Activated CD4-positive, alpha-beta T cell treated with anti-CD3 and anti-CD28 coated beads, Interleukin-2, amount 50 U/mL, for 24 hours (primary cell): ENCODE results near the gene CCT7.
"Not testable (repeated sequence)": the region's sequence is repeated elsewhere in the genome, so short reads cannot be mapped to it uniquely, and the experiment has no call there.

ENCODE experiments used
- DNase-seq, 2 donors: peaks; one replicate each; pipeline ENCODE4 v3.0.0-alpha.2; 2020; ENCODE audit warnings: low read depth in 1 of 2, low spot score in 1 of 2

The CCT7 gene

DNA sequence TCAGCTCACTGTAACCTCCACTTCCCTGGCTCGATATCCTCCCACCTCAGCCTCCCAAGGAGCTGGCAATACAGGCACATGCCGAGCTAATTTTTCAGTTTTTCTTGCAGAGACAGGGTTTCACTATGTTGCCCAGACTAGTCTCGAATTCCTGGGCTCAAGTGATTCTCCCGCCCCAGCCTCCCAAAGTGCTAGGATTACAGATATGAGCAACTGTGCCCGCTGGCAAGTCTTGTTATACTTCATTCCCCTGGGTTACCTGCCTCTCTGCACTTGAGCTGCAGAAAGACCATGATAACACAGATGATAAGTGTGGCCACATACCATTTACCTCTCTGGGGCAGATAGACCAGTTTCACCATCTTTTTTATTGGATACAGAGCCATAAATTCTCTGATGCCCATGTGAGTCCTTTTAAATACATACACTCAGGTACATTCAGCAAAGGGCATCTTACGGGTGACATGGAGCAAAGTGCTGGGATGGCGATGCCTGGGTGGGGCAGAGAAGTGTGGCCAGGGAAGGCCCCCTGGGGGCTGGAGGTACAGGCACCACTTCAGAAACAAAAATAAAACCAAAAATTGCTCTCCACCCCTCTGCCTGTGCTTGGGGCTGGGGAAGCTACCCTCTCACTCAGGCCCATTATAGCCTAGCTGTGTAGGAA is 20.4 kb downstream of the CCT7 start:
- DNase-seq: no peak

DNA sequence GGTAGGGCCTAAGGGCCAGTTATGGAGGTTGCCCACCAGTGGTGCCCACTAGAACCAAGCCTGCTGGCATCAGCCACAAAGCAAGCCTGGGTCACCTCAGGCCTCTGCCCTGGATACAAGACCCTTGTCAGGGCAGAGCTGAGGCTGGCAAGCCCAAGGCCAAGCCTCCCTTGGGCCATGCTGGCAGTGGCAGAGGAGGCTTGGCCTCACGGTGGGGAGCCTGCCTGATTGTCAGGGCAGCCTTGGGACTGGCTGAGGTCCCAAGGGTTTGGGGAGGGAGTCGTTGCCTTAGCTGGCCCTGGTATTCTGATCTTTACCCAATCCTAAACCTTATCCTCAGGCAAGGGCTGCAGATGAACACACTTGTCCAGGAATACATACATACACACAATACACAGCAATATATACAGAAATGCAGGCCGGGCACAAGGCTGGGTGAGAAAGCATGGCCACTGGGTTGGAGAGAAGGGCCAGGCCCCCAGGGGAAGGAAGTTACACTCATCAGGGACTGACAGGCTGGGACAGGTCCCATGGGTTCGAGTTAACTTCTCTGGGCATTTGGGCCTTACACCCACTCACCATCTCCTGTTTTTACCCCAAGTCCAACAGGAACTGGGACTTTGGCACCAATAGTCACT is 21.0 kb downstream of the CCT7 start:
- DNase-seq: no peak

DNA sequence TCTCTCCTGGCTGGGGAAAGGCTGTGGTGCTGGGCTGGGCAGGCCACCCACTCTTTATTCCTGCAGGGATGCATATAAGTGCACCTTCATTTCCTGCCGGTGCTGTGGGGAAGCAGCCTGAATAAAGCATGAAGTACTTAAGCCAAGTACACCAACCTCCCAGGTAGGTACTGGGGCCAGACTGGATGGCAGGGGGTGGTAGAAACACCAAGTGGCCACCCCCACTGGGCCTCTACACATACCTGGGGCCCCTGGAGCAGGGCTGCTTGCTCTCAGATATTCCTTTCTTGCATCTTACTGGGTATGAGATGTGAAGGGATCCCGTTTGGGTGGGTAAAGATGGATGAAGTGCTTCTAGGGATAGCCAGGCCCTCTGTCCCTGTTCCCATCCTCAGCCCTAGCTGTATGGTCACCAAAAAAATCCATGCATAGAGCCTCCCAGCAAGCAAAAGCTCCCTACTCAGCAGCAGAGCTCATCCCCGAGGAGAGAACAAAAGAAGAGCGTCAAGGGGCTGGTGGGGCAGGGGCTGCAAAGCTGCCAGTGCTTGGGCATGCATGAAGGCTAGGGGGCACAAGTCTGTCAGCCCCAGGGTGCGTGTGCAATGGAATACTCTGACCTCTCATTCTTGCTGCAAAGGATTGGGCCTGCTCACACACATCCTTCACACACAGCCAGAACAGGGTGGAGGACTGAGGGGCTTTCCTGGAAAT is 22.0 kb downstream of the CCT7 start:
- DNase-seq: no peak

DNA sequence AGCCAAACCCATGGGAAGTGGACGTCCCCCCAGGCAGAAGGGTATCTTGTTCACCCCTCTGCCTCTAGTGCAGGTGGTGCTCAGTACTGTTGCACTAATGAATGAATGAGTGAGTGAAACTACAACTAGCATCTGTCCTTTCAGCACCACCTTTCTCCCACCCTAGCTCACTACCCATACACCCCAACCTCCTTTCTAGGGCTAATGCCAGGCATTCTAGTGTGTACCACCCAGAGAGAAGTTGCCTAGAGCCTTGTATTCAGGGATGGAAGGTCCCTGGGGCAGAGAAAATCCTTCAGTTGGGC is 22.5 kb downstream of the CCT7 start:
- DNase-seq: no peak

DNA sequence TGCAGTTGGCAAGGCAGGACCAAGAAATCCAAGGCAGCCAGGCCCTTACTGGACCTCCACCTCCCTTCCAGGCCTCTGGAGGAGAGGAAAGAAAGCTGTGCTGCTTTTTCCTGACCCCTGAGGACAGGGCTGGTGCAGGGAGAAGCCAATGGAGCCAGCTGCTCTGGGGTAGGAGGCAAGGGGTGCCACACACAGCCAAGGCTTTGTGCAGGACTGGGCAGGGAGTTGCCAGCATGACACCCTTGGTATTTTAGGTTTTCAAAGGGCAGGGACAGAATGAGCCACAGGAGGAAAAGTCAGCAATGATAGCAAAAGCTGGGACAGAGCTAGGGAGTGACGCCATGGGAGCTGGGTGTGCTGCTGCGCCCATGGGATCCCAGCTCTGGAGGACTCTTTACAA is 22.9 kb downstream of the CCT7 start:
- DNase-seq: no peak

DNA sequence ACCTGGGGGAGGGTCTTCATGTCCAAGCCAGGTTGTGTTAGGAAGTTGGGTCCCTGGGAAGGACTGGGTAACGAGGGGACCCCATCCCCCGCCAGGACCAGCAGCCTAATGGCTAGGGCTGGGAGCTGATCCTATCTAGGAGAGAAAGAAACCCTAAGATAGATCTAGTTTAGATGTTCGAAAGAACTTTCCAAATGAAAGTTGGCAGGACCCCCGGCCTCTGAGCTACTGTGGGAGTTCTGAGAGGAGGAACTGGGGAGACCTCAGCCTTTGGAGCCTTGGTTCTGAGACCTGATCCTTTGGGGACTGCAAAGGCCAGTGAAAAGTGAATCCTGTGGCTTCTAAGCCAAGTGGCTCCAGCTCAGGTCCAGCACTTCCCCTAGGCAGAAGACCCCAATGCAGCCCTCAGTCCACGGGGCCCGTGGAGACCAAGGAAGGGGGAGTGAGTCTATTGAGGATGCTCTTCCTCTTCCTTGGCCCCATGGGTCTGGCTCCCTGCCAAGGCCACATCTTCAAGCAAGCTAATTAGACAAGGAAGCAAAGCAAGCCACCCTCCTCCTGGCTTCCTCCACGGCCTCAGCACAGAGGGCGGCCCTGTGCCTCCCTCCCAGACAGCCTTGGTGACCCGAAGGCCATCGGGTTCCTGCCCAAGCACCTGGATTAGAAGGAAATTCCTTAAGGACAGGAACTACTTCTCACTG is 23.5 kb downstream of the CCT7 start:
- DNase-seq: no peak

DNA sequence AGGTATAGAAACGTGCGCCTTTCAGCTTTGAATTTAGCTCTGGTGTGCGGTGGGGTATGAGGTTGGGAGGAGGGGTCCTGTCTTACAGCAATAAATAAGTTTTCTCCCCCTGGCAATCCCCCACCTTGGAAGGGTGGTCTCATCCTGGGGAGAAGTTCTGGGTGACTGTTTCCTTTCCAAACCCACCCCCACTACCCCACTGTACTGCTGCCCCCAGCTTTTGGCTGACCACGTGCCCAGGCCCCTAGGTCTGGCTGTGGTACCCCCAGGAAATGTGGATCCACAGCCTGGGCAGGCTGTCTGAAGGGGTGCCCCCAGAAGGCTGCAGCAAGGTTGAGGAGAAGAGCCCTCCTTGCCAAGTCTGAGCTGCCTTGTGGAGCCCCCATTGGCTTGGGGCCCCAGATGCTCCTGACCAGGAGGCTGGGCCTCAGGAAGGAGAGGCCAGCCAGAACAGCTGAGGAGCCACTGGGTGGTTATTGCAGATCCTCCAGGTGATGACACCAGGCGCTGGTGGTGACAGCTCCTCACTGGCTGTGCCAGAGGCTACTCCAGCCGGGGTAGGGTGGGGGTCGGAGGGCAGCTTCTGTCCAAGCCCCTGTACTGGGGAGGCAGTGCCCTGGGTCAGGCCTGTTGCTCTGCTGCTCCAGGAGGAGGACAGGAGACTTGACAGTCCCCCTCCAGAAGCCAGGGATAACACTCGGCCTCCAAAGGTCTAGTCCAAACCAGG is 24.2 kb downstream of the CCT7 start:
- no peak for DNase-seq

DNA sequence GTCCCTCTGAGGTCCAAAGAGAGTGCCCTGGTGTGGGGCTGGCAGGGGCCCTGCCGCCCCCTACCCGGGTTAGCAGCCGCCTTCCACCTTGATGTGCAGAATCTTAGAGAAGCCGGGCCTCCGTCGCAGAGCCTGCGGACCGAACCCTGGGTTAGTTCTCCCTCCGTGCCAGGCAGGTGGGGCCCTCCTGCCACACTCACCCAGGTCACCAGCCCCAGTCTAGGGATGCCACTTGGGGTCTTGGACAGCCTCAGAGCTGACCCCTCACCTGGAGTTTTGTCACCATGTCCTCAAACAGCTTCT is 24.8 kb downstream of the CCT7 start:
- DNase-seq: no peak

DNA sequence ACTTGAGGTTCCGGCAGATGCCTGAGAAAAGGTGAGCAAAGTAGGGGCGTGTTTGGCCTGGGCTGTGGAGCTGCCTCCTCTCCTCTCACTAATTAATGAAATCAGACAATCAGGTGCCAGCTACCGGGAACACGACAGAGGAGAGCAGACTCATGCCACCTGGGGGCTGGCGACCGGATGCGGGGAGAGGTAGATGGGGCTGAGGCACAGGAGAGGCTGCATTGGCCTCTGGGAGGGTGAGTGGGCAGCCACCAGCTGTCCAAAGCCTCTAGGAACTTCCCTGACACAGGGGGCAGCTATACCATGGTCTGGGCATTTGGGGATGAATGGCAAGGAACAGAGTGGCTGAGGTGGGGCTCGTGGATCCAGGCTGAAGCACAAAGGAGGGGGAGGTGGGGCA is 25.2 kb downstream of the CCT7 start:
- no peak for DNase-seq

DNA sequence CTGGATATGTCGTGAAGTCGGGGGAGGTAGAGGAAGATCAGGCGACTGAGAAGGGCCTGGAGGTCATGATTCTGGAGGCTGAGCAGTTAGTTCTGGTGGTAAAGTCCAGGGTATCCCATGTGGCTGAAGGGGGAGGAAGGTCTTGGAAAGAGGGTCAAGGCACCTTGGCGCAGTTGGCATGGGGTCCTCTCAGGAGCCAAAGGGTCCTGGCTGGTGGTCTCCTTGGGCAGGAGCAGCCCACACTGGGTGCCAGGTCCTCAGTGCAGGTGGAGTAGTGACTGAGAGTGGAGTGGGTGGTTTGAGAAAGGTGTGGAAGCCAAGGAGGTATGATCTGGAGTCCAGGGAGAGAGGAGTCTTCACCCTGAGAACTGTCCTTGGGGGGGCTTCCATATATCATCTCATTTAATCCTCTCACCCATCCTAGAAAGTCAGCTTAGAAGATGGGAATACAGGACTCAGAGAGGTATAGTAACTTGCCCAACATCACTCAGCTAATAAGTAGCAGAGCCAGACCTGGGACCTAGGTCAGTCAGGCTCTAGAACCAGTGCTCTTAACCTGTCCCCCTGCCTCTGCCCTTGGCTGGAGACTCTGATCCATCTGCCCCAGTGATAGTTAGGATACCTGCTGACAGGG is 25.7 kb downstream of the CCT7 start:
- DNase-seq: no peak

DNA sequence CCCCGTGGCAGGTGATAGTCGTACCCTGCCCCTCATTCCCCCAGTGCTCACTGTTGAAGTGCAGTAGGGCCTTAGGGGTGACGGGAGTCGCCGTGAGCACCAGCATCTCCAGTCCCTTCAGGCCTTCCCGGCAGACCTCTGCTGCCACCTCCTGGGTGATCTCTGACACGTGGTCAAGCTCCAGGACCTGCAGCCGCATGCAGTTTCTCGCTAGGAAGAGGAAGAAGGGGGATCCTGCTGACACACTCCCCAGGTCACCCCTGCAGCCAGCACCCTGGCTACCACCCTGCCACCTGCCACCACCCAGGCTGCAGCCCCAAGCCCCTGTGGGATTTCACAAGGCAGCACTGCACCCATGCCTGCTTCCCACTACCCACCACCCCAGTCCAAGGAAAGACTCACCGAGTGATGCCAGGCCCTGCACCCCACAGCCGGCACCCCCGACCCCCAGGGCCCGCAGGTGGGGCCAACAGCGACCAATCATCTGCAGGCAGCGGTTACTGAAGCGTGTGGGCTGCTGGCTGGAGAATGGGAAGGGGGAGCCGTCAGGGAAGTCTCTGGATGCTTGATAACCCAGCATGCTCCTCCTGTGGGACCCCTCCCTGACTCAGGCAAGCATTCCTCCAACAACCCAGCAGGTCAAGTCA is 26.4 kb downstream of the CCT7 start:
- no peak for DNase-seq

DNA sequence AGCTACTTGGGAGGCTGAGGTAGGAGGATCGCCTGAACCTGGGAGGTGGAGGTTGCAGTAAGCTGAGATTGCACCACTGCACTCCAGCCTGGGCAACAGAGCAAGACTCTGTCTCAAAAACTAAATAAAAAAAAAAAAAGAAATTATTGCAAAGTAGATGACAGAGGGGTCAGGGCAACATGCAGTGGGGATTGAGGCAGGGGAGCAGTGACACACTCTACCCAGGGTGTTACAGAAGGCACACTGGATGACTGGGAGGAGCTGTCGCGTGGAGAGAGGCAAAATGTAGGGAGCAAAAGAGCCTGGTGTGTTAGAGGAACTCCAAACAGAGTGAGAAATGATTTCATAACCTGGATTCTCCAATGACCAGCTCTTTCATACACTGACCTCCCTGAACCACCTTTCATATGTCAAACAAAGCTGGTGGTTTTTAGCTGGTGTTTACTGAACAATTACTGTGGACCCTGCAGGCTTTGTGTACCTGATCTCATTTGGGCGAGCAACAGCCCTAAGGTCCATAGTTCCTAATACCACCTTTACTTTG is 28.1 kb downstream of the CCT7 start:
- DNase-seq: no peak

DNA sequence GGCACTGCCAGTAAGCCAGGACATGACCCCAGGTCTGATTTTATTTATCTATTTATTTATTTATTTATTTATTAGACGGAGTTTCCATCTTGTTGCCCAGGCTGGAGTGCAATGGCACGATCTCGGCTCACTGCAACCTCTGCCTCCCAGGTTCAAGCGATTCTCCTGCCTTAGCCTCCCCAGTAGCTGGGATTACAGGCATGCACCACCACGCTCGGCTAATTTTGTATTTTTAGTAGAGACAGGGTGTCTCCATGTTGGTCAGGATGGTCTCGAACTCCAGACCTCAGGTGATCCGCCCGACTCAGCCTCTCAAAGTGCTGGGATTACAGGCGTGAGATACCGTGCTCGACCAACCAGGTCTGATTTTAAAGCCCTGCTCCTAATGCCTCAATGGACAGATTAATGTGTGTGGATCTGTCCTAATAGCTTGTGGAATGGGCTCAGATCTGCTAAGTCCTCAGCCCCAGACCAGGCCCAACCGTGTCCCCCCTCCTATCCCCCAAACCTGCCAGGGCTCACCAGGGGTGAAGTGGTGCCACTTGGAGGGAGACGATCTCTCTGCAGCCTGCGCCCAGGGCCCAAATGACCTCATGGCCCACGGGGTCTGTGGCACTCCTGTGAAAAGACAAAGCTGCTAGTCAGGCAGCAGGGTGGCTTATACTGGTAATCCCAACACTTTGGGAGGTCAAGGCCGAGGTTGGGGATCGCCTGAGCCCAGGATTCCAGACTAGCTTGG is 28.8 kb downstream of the CCT7 start:
- not testable (repeated sequence) for DNase-seq

DNA sequence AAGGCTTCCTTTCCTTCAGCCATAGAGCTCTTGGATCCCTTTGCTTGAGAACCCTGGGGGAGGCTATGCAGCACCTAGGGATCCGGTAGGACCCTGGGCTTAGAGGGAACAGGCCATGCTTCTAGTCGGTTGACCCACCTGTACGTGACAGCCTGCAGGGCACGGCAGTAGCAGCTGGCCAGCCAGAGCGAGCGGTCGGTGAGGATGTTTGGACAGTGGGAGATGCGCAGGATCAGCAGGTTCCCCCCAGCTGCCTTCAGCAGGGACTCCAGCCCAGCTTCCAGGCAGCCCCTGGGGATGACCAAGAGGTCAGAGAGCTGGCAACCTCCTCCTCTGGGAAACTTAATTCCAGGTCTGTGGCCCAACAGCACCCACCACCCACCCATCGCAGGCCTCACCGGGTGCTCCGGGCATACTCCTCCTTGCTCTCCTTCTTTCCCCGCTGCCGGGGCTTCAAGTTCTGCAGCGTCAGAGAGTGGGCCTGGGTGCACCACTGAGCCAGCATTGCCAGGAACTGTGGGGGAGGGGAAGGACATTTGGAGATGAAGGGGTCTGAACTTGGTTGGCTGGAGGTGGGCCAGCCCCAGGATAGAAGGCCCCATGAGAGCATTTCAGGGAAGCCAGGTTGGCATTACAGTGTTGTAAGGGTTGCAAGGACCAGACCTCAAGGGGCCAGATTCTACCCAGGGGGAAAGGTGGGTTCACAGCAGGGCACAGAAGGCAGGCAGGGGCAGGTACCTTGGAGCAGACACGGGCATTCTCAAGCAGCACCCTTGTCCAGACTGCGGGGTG is 29.6 kb downstream of the CCT7 start:
- DNase-seq: no peak

DNA sequence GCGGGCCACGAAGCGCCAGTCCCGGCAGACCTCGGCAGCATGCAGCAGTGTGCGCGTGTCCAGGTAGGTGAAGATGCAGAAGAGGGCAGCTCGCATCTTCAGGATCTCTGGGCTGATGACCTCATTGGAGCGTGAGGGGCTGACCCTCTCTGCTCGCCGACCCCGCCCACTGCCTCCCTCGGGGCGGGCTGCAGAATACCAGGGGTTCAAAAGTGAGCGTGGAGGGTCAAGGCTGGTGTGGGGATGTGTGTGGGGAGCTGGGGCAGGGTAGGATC is 30.2 kb downstream of the CCT7 start:
- DNase-seq: no peak

DNA sequence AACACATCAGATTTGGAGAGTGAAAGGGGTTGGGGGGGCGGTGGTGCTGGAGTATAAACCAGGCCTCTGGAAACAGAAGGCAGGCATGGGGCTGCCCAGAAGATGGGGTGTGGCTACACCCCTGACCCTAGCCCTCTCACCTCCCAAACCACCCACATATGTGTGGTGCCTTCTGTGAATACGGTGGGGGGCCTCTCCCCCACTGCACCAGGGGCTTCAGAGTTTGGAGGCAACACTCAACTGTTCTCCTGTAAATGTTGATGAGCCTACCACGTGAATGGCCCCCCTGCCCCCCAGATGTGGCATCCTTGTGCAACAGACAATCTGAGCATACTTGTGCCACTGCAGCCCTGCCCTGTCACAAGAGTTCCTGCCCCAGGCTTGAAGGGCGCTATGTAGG is 30.7 kb downstream of the CCT7 start:
- no peak for DNase-seq

DNA sequence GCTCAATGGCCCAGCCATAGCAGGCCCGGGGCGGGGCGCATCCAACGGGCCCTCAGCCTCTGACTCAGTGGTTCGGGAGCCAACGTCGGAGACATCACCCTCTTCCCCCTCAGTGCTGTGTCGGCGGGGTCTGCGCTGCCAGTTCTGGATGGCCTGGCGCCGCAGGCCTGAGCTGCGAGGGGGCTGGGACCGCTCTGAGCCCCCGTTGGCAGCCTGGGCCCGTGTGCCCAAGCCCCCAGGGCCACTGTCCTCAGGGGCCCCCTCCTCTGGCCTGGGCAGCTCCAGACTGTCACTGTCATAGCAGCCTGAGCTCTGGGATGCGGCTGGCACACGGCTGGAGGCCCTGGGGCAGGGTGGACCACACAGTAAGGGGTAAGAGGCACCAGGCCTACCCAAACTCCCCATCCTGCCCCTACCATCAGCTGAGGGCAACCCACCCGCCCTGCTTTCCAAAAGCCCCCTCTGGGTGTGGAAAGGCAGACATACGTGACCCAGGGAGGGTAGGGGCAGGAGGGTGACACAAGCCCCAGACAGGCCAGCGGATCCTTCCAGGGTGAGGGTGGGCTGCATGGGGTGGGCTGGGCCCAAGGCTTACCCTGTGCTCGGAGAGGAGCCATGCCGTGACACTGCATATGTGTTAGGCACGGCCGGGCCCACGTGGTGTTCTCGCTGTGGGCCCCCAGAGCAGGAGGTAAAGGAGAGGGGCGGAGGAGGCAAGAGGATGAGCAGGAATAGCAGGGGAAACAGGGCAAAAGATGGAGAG is 31.4 kb downstream of the CCT7 start:
- DNase-seq: no peak

DNA sequence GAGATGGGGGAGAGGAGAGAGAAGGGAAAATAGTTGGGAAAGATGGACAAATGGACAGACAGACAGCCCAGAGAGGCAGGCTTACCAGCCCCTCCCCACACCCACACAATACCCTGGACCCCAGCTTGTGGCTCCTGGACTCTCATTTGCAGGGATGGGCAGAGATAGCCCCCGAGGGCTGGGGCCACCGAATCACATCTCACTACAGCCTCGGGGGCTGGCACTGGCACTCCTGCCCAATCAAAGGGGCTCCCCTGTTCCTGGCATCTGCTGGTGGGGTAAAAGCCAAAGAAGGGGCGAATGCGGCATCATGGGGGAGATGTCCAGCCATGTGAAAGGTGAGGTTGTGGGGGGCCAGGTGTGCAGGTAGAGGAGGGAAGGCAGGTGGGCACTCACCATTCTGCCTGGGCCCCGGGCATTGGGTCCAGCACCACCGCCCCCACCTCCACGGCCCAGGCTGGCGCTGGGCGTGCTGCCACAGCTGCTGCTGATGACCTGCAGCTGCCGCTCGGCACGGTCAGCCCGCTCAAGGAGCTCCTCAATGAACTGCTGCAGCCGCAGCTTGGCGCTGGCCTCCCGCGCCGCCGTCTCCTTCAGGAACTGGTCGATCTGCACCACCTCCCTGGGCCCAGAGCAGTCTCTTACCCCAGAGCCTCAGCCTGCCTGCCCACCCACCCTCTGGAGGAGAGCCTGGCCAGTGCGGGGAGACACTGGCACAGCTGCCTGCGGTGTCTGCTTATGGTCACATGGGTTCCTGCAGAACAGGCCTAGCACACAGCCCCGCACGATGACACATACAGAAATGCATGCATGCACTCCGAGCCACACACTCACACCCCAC is 32.2 kb downstream of the CCT7 start:
- no peak for DNase-seq
